GM12873 (cell line): ENCODE data around the gene ANKRD60.

Experiments used
- TF ChIP-seq, protein P1 (sequence below): IDR thresholded peaks from 2 replicates; pipeline ENCODE4 v1.5.1; 2012; ENCODE audit warnings: low read depth, mild to moderate bottlenecking, moderate library complexity, low read length, control low read depth; ENCODE audit not compliant: insufficient read depth; ENCODE audit errors: missing control alignments

The ANKRD60 gene

DNA sequence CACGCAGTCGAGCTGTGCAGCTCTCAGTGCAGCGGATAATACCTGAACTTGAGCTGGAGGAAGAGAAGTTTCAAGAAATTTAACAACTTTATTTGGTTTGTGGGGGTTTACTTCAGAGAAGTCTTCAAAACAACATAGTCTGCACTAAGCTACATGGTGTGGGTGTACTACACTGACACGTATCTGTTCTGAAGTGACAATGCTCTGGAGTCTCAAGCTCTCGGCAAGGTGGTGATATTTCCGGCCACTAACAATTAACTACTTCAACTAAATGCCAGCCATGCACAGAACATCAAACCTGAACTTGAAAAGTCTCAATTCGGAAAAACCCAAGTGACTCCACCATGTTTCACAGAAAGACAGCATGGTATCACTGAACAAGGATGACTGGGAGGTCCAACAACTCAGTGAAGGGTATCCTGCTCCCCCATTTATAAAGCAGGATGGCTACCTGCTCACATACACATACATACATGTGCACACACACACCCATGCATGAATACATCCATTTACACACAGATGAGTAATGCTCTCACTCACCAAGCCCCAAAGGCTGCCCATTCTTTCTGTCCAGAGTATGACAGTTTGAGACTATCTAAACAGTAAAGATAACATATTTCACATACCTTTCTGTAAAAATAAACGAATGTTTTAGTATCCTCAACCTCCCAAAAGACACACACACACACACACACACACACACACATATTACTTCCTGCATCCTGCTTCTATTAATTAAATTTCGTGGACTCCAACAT lies 15.4 kb upstream of the ANKRD60 start:
- TF ChIP-seq, protein P1, sequence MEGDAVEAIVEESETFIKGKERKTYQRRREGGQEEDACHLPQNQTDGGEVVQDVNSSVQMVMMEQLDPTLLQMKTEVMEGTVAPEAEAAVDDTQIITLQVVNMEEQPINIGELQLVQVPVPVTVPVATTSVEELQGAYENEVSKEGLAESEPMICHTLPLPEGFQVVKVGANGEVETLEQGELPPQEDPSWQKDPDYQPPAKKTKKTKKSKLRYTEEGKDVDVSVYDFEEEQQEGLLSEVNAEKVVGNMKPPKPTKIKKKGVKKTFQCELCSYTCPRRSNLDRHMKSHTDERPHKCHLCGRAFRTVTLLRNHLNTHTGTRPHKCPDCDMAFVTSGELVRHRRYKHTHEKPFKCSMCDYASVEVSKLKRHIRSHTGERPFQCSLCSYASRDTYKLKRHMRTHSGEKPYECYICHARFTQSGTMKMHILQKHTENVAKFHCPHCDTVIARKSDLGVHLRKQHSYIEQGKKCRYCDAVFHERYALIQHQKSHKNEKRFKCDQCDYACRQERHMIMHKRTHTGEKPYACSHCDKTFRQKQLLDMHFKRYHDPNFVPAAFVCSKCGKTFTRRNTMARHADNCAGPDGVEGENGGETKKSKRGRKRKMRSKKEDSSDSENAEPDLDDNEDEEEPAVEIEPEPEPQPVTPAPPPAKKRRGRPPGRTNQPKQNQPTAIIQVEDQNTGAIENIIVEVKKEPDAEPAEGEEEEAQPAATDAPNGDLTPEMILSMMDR = no peak

GRCh38 chr20:58242824-58243223 lies 14.4 kb upstream of the ANKRD60 start:
- TF ChIP-seq, protein P1 = no peak

- TF ChIP-seq, protein P1 = no peak
Observed at GRCh38 chr20:58241766-58242465, 13.5 kb upstream of the ANKRD60 start.

- TF ChIP-seq, protein P1 = no peak
Observed at GRCh38 chr20:58240471-58240870, 12.0 kb upstream of the ANKRD60 start.

DNA sequence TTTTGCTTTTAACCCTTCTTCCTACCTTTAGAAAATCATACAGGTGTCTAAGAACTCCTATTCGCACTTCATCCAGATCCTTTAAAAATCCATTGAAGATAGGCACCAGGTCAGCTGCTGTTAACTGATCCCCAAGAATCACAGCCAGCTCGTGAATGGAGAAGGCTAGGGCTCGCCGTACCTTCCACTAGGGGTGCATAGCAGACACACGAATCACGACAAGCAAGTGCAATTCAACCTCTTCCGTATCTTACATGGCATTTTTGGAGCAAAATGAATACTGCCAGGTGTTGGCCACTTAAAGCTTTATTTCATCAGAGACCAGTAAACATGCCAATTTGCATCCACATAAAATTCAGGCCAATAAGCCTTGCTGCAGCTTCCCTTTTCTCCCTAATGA lies 10.8 kb upstream of the ANKRD60 start:
- TF ChIP-seq, protein P1 = no peak

GRCh38 chr20:58238490-58238889 lies 10.0 kb upstream of the ANKRD60 start:
- TF ChIP-seq, protein P1 = no peak

- TF ChIP-seq, protein P1 = no peak
Observed at GRCh38 chr20:58237318-58238132, 9.1 kb upstream of the ANKRD60 start.
